OCI-LY1 (cell line): Measurements from ENCODE around the gene ZCCHC8.

ENCODE experiments used
- EZH2 ChIP-seq: fragments of 200-600 bp; sonication (generic), shearing (Covaris generic); IDR thresholded peaks from 2 replicates; pipeline ENCODE4 v1.8.0; 2017; ENCODE audit warnings: borderline replicate concordance, mixed run types, mild to moderate bottlenecking, antibody characterized with exemption, low read length, moderate library complexity, mixed read lengths
- TF ChIP-seq, protein P1 (sequence below): fragments of 200-600 bp; sonication (generic), shearing (Covaris generic); IDR thresholded peaks from 2 replicates; pipeline ENCODE4 v1.5.1; 2017; ENCODE audit warnings: mild to moderate bottlenecking, antibody characterized with exemption, low read length, moderate library complexity, mixed read lengths

DNA sequence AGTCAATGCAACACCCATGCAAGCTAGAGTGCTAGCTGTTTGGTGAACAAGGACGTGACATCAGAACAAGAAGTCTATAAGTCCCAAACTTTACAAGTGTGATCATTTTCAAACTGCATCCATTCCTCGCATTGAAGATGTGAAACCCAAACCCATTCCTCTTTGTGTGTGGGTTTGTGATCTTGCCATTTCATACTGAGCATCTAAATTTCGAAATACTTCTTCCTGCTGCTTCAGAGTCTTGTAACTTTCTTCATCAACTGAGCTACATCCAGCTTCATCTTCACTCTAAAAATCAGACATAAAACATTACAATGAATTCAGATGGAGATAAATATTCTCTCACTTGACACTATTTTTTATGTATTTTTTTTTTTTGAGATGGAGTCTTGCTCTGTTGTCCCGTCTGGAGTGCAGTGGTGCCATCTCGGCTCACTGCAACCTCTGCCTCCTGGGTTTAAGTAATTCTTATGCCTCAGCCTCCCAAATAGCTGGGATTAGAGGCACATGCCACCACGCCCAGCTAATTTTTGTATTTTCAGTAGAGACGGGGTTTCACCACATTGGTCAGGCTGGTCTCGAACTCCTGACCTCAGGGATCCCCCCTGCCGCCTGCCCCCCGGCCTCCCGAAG, 4.8 kb upstream of the ZCCHC8 start:
- TF ChIP-seq, protein P1, sequence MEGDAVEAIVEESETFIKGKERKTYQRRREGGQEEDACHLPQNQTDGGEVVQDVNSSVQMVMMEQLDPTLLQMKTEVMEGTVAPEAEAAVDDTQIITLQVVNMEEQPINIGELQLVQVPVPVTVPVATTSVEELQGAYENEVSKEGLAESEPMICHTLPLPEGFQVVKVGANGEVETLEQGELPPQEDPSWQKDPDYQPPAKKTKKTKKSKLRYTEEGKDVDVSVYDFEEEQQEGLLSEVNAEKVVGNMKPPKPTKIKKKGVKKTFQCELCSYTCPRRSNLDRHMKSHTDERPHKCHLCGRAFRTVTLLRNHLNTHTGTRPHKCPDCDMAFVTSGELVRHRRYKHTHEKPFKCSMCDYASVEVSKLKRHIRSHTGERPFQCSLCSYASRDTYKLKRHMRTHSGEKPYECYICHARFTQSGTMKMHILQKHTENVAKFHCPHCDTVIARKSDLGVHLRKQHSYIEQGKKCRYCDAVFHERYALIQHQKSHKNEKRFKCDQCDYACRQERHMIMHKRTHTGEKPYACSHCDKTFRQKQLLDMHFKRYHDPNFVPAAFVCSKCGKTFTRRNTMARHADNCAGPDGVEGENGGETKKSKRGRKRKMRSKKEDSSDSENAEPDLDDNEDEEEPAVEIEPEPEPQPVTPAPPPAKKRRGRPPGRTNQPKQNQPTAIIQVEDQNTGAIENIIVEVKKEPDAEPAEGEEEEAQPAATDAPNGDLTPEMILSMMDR = no peak
- TF ChIP-seq EZH2 = no peak
